DOHH2 (cell line): ENCODE measurements around the gene NEURL3.

ENCODE experiments used
- H3F3A ChIP-seq: fragments of 200-600 bp; sonication (generic), shearing (Covaris generic); 2 replicates; pipeline ENCODE4 v1.6.0; 2016; ENCODE audit warnings: antibody characterized with exemption, mild to moderate bottlenecking; ENCODE audit not compliant: control insufficient read depth, insufficient read depth
- H3K27ac ChIP-seq: fragments of 200-600 bp; sonication (generic); 2 replicates; pipeline ENCODE4 v1.5.1; 2014; ENCODE audit warnings: low read depth, mild to moderate bottlenecking, low read length, moderate library complexity
- H3K27me3 ChIP-seq: fragments of 200-600 bp; sonication (generic); 2 replicates; pipeline ENCODE4 v1.6.1; 2014; ENCODE audit warnings: mild to moderate bottlenecking, low read length, mixed read lengths; ENCODE audit not compliant: control insufficient read depth
- H3K36me3 ChIP-seq: fragments of 200-600 bp; sonication (generic); 2 replicates; pipeline ENCODE4 v1.6.1; 2014; ENCODE audit warnings: mild to moderate bottlenecking, low read length, moderate library complexity, mixed read lengths; ENCODE audit not compliant: control insufficient read depth
- H3K4me1 ChIP-seq: fragments of 200-600 bp; sonication (generic); 2 replicates; pipeline ENCODE4 v1.6.1; 2014; ENCODE audit warnings: mild to moderate bottlenecking, low read length, mixed read lengths; ENCODE audit not compliant: control insufficient read depth
- H3K4me2 ChIP-seq: fragments of 200-600 bp; sonication (generic); 2 replicates; pipeline ENCODE4 v1.6.0; 2014; ENCODE audit warnings: mild to moderate bottlenecking, low read length, moderate library complexity
- H3K4me3 ChIP-seq: fragments of 200-600 bp; sonication (generic); 2 replicates; pipeline ENCODE4 v1.5.1; 2014; ENCODE audit warnings: mild to moderate bottlenecking, low read length, mixed read lengths
- H3K79me2 ChIP-seq: fragments of 200-600 bp; sonication (generic); 2 replicates; pipeline ENCODE4 v1.6.1; 2014; ENCODE audit warnings: mild to moderate bottlenecking, low read length, mixed read lengths; ENCODE audit not compliant: control insufficient read depth
- H3K9me2 ChIP-seq: fragments of 200-600 bp; sonication (generic); replicated peaks from 2 replicates; pipeline ENCODE4 v1.6.1; 2014; ENCODE audit warnings: mild to moderate bottlenecking, low read length, mixed read lengths; ENCODE audit not compliant: control insufficient read depth
- H3K9me3 ChIP-seq: fragments of 200-600 bp; sonication (generic); 2 replicates; pipeline ENCODE4 v1.6.1; 2014; ENCODE audit warnings: antibody characterized with exemption, low read length, mixed read lengths; ENCODE audit not compliant: control insufficient read depth, insufficient read depth
- H4K20me1 ChIP-seq: fragments of 200-600 bp; sonication (generic); 2 replicates; pipeline ENCODE4 v1.6.0; 2014; ENCODE audit warnings: low read depth, mild to moderate bottlenecking, antibody characterized with exemption, low read length, moderate library complexity; ENCODE audit not compliant: control insufficient read depth, insufficient read depth
- EZH2phosphoT487 ChIP-seq: fragments of 200-600 bp; sonication (generic); IDR thresholded peaks from 2 replicates; pipeline ENCODE4 v1.6.1; 2017; ENCODE audit warnings: borderline replicate concordance, mild to moderate bottlenecking, antibody characterized with exemption, low read length, moderate library complexity, mixed read lengths
- TF ChIP-seq, protein P1 (sequence below): fragments of 200-600 bp; sonication (generic); IDR thresholded peaks from one replicate; pipeline ENCODE4 v1.5.1; 2014; ENCODE audit warnings: antibody characterized with exemption, mild to moderate bottlenecking, low read depth, low read length; ENCODE audit not compliant: poor library complexity, severe bottlenecking

Gene NEURL3

GRCh38 chr2:96538487-96539214 is 33.5 kb upstream of the NEURL3 start:
- Histone ChIP-seq H3K36me3 (no peaks in the 10 kb centered on the region), H4K20me1 (peaks cover 10% of the 10 kb centered on the region), H3K27me3 (peaks cover 46% of the 10 kb centered on the region), H3F3A (no peaks in the 10 kb centered on the region), H3K4me2 (peak overlapping the region; percentile 83; the same call in 1 of the 2 replicates), H3K4me3 (no peak overlapping the region), H3K79me2 (no peaks in the 10 kb centered on the region), H3K9me3 (no peaks in the 10 kb centered on the region), H3K27ac (no peak overlapping the region), H3K9me2 (no peaks in the 10 kb centered on the region), H3K4me1 (peaks cover 17% of the 10 kb centered on the region)
- TF ChIP-seq EZH2phosphoT487: no peak
- TF ChIP-seq, protein P1, sequence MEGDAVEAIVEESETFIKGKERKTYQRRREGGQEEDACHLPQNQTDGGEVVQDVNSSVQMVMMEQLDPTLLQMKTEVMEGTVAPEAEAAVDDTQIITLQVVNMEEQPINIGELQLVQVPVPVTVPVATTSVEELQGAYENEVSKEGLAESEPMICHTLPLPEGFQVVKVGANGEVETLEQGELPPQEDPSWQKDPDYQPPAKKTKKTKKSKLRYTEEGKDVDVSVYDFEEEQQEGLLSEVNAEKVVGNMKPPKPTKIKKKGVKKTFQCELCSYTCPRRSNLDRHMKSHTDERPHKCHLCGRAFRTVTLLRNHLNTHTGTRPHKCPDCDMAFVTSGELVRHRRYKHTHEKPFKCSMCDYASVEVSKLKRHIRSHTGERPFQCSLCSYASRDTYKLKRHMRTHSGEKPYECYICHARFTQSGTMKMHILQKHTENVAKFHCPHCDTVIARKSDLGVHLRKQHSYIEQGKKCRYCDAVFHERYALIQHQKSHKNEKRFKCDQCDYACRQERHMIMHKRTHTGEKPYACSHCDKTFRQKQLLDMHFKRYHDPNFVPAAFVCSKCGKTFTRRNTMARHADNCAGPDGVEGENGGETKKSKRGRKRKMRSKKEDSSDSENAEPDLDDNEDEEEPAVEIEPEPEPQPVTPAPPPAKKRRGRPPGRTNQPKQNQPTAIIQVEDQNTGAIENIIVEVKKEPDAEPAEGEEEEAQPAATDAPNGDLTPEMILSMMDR: no peak

DNA sequence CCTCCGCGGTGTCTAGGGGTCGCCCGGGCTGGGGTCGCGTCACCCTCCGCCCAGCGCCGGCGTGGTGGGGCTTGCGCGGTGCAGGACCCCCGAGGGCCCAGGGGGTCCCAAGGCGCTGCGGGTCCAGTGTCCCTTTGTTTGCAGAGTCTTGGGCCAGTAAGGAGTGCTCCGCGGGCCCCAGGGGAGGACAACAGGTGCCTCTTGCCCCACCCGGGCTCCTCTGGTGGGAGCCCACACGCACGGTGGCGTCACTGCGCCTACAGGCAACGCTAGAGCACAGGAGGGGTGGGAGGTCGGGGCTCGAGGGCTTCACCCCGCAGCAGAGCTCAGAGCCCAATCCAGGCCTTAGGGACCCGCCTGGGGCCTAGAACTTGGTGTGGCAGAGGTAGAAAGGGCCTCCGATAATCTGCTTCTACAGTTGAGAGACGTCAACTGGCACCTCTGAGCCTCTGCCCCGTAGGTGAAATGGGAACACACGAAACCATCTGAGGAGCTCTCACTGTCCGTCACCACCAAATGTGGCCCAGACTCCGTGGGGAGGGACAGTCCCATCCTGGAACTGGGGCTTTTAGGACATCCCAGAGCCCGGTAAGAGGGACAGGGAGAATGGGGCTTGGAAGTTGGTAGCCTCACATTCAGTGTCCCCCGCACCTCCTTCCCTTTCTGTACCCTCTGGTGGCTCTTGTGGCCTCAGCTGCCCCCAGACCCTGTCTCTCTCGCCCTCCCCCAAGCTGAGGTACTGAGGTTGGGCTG is 32.8 kb upstream of the NEURL3 start:
- Histone ChIP-seq H3K36me3 (no peaks in the 10 kb centered on the region), H3K9me2 (no peaks in the 10 kb centered on the region), H3K4me2 (peak overlapping the region; percentile 83), H3K4me1 (peaks cover 17% of the 10 kb centered on the region), H3K27ac (no peak overlapping the region), H3K9me3 (no peaks in the 10 kb centered on the region), H4K20me1 (peaks cover 10% of the 10 kb centered on the region), H3F3A (no peaks in the 10 kb centered on the region), H3K27me3 (peaks cover 54% of the 10 kb centered on the region), H3K79me2 (no peaks in the 10 kb centered on the region), H3K4me3 (peak overlapping the region; percentile 77)
- TF ChIP-seq EZH2phosphoT487: no peak
- TF ChIP-seq, protein P1: no peak

DNA sequence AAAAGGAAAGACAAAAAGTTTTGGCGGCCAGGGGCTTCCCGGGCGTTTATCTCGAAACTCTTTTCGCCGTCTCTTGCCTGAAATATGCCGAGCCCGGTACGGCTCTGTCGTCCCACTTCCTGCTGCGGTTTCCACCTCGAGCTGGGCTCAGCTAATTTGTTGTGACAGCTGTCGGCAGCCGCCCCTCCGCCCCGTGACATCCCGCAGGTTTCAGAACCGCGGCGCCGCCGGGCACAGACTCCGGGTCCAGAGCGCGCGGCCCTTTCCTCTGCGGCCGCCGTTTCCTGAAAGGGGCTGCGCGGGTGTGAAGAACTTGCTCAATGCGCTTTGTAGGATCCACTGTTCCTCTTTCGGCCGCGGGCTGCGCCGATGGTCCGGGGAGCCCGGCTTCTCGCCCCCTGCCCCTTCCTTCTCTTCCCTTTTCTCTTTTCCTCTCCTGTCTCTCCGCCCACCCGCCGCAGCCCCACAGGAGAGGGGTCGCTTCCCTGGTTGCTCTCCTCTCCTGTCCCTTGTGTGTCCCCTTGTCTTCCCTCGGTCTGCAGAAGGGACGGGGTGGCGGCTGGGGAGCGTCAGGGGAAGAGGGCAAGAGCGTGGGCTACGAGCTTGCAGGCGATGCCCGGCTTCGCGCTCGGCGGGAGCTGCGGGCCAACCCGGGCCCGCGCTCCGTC is 32.0 kb upstream of the NEURL3 start:
- Histone ChIP-seq H3K4me2 (peak overlapping the region; percentile 83), H3K4me1 (peaks cover 17% of the 10 kb centered on the region), H3F3A (no peaks in the 10 kb centered on the region), H3K9me3 (no peaks in the 10 kb centered on the region), H3K27ac (no peak overlapping the region), H3K4me3 (peak overlapping the region; percentile 77), H3K36me3 (no peaks in the 10 kb centered on the region), H3K9me2 (no peaks in the 10 kb centered on the region), H4K20me1 (peaks cover 10% of the 10 kb centered on the region), H3K79me2 (no peaks in the 10 kb centered on the region), H3K27me3 (peaks cover 61% of the 10 kb centered on the region)
- TF ChIP-seq EZH2phosphoT487: peak; percentile 79; the same call in 1 of the 2 replicates
- TF ChIP-seq, protein P1: no peak
